HG03045 (cell line): ENCODE results near the gene FADS1.

Source experiments
- ATAC-seq: cut with Tn5 transposase; IDR thresholded peaks from one replicate; pipeline ENCODE4 v1.9.1; 2021; ENCODE audit warnings: mild to moderate bottlenecking, moderate library complexity; ENCODE audit not compliant: unreplicated experiment

FADS1 gene

GRCh38 chr11:61778357-61778886 is 38.4 kb downstream of the FADS1 start:
- no peak for ATAC-seq

GRCh38 chr11:61777234-61778090 is 39.3 kb downstream of the FADS1 start:
- no peak for ATAC-seq

GRCh38 chr11:61776561-61777075 is 40.2 kb downstream of the FADS1 start:
- ATAC-seq, result no peak

GRCh38 chr11:61775606-61776554 is 40.9 kb downstream of the FADS1 start:
- ATAC-seq, result no peak

GRCh38 chr11:61775106-61775505 is 41.7 kb downstream of the FADS1 start:
- no peak for ATAC-seq

- no peak for ATAC-seq
Measured at GRCh38 chr11:61774411-61774810, 42.4 kb downstream of the FADS1 start.

GRCh38 chr11:61773809-61774208 is 43.0 kb downstream of the FADS1 start:
- ATAC-seq, result no peak

GRCh38 chr11:61773356-61773755 is 43.4 kb downstream of the FADS1 start:
- no peak for ATAC-seq

GRCh38 chr11:61771985-61772455 is 44.8 kb downstream of the FADS1 start:
- no peak for ATAC-seq

GRCh38 chr11:61771195-61771894 is 45.5 kb downstream of the FADS1 start:
- no peak for ATAC-seq

GRCh38 chr11:61769946-61770683 is 46.7 kb downstream of the FADS1 start:
- no peak for ATAC-seq

GRCh38 chr11:61769169-61769920 is 47.5 kb downstream of the FADS1 start:
- no peak for ATAC-seq

- ATAC-seq, result no peak
Measured at GRCh38 chr11:61768376-61769076, 48.3 kb downstream of the FADS1 start.

- ATAC-seq, result no peak
Measured at GRCh38 chr11:61766353-61766841, 50.4 kb downstream of the FADS1 start.

GRCh38 chr11:61765550-61766253 is 51.1 kb downstream of the FADS1 start:
- ATAC-seq, result no peak

GRCh38 chr11:61764606-61765260 is 52.1 kb downstream of the FADS1 start:
- no peak for ATAC-seq

GRCh38 chr11:61763930-61764605 is 52.7 kb downstream of the FADS1 start:
- ATAC-seq, result no peak
